Neural cell (in vitro differentiated cells): ENCODE measurements around the gene LRIG1. TPM values are rescaled to one million over a fixed set of nuclear protein-coding genes. Genes with fewer than 3 reads are reported as not detected.

Experiments
- H2AFZ ChIP-seq: fragments of 200-600, 300-800 bp; sonication (generic), shearing (Covaris generic); 2 replicates; pipeline ENCODE4 v1.6.0; 2014; ENCODE audit warnings: low read depth, mild to moderate bottlenecking, antibody characterized with exemption, low read length, moderate library complexity
- H3F3A ChIP-seq: fragments of 200-600 bp; shearing (Covaris generic); 2 replicates; pipeline ENCODE4 v1.6.1; 2016; ENCODE audit warnings: mild to moderate bottlenecking, moderate library complexity, mixed read lengths, antibody characterized with exemption, low read length; ENCODE audit not compliant: insufficient read depth, poor library complexity, severe bottlenecking
- H3K27ac ChIP-seq: fragments of 200-600, 300-800 bp; sonication (generic), shearing (Covaris generic); 2 replicates; pipeline ENCODE4 v1.5.1; 2014; ENCODE audit warnings: mild to moderate bottlenecking, low read length, moderate library complexity
- H3K27me3 ChIP-seq: fragments of 300-800, 200-600 bp; sonication (generic), shearing (Covaris generic); 2 replicates; pipeline ENCODE4 v1.6.0; 2014; ENCODE audit warnings: mild to moderate bottlenecking, low read depth, low read length, moderate library complexity; ENCODE audit not compliant: insufficient read depth
- H3K36me3 ChIP-seq: fragments of 300-800, 200-600 bp; sonication (generic), shearing (Covaris generic); 2 replicates; pipeline ENCODE4 v1.5.1; 2014; ENCODE audit warnings: mild to moderate bottlenecking, antibody characterized with exemption, low read length, moderate library complexity; ENCODE audit not compliant: insufficient read depth
- H3K4me2 ChIP-seq: fragments of 300-800, 200-600 bp; sonication (generic), shearing (Covaris generic); 2 replicates; pipeline ENCODE4 v1.6.0; 2014; ENCODE audit warnings: mild to moderate bottlenecking, low read length
- H3K4me3 ChIP-seq: fragments of 300-800, 200-600 bp; sonication (generic), shearing (Covaris generic); 2 replicates; pipeline ENCODE4 v1.5.1; 2014; ENCODE audit warnings: mild to moderate bottlenecking, low read length, moderate library complexity
- H3K79me2 ChIP-seq: fragments of 200-600 bp; shearing (Covaris generic); replicated peaks from 2 replicates; pipeline ENCODE4 v1.6.0; 2014; ENCODE audit warnings: mild to moderate bottlenecking, low read length, moderate library complexity; ENCODE audit not compliant: insufficient read depth
- H3K9ac ChIP-seq: fragments of 300-800, 200-600 bp; sonication (generic), shearing (Covaris generic); 2 replicates; pipeline ENCODE4 v1.6.1; 2016; ENCODE audit warnings: mild to moderate bottlenecking, low read length, mixed read lengths
- H3K9me2 ChIP-seq: fragments of 200-600 bp; shearing (Covaris generic); 2 replicates; pipeline ENCODE4 v1.6.1; 2016; ENCODE audit warnings: mild to moderate bottlenecking, low read length, mixed read lengths; ENCODE audit not compliant: insufficient read depth
- H3K9me3 ChIP-seq: fragments of 200-600, 300-800 bp; sonication (generic), shearing (Covaris generic); 2 replicates; pipeline ENCODE4 v1.6.1; 2016; ENCODE audit warnings: mild to moderate bottlenecking, mixed run types, low read length, moderate library complexity, mixed read lengths
- H4K20me1 ChIP-seq: fragments of 200-600 bp; shearing (Covaris generic); 2 replicates; pipeline ENCODE4 v1.6.1; 2016; ENCODE audit warnings: mild to moderate bottlenecking, mixed run types; ENCODE audit not compliant: insufficient read depth
- EP300 ChIP-seq: fragments of 450-650 bp; conservative IDR thresholded peaks from 2 replicates; pipeline ENCODE4 v1.6.1; 2014; ENCODE audit warnings: antibody characterized with exemption, mild to moderate bottlenecking, moderate library complexity; ENCODE audit not compliant: poor library complexity, severe bottlenecking
- EZH2 ChIP-seq: fragments of 200-600, 300-800 bp; shearing (Covaris generic), sonication (generic); IDR thresholded peaks from 2 replicates; pipeline ENCODE4 v1.6.1; 2014; ENCODE audit warnings: antibody characterized with exemption, low read length, borderline replicate concordance, mild to moderate bottlenecking; ENCODE audit not compliant: insufficient read depth, poor library complexity, severe bottlenecking
- MXI1 ChIP-seq: fragments of 450-650 bp; conservative IDR thresholded peaks from 2 replicates; pipeline ENCODE4 v1.6.1; 2014; ENCODE audit warnings: antibody characterized with exemption, mild to moderate bottlenecking; ENCODE audit not compliant: poor library complexity, severe bottlenecking
- POLR2AphosphoS5 ChIP-seq: IDR thresholded peaks from 2 replicates; pipeline ENCODE4 v1.6.1; 2012
- RAD21 ChIP-seq: fragments of 450-650 bp; conservative IDR thresholded peaks from 2 replicates; pipeline ENCODE4 v1.6.1; 2014; ENCODE audit warnings: antibody characterized with exemption, mild to moderate bottlenecking, moderate library complexity
- SMC3 ChIP-seq: fragments of 450-650 bp; conservative IDR thresholded peaks from 2 replicates; pipeline ENCODE4 v1.6.1; 2014; ENCODE audit warnings: antibody characterized with exemption, mild to moderate bottlenecking, moderate library complexity; ENCODE audit not compliant: poor library complexity
- TAF1 ChIP-seq: IDR thresholded peaks from 2 replicates; pipeline ENCODE4 v1.6.1; 2012; ENCODE audit warnings: low read depth
- polyA plus RNA-seq: library from polyadenylated mRNA; depleted of rRNA; stranded (reverse); fragments of >200 nt; gene quantifications from 2 replicates; pipeline ENCODE4 v1.2.3, GENCODE V29; 2014
- TF ChIP-seq, protein P1 (sequence below): IDR thresholded peaks from 2 replicates; pipeline ENCODE4 v1.6.1; 2012; ENCODE audit warnings: borderline replicate concordance
- TF ChIP-seq, protein P2 (sequence below): fragments of 450-650 bp; IDR thresholded peaks from 2 replicates; pipeline ENCODE4 v1.5.1; 2014; ENCODE audit warnings: antibody characterized with exemption, mild to moderate bottlenecking, moderate library complexity; ENCODE audit not compliant: poor library complexity, severe bottlenecking

The LRIG1 gene
- polyA plus RNA-seq, 1 donor from 2014 or later = 7.1 TPM

DNA sequence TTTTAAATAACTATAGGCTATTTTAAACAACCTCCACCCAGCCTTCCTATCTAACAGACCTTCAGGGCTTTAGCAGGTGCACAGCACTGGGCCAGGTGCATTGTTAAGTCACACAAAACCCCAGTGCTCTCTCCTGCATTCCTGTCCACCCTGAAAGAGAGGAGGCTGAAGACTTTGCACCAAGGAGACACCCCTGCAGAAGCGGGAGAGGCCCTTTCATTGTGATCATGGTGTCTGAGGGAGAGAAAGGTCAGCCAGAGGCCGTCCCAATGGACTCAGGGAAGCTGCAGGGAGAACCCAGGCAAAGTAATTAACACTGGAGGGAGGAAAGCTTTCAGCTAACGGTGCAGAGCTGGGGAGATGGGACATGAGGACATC is 5.2 kb downstream of the LRIG1 start:
- no peaks in the 10 kb centered on the region for H3K9me3 ChIP-seq
- no peaks in the 10 kb centered on the region for H3K9me2 ChIP-seq
- no peaks in the 10 kb centered on the region for H4K20me1 ChIP-seq
- H3F3A ChIP-seq = no peaks in the 10 kb centered on the region
- H3K4me3 ChIP-seq = no peak overlapping the region
- peaks cover 27% of the 10 kb centered on the region for H3K27me3 ChIP-seq
- H3K4me2 ChIP-seq = no peak overlapping the region
- H3K36me3 ChIP-seq = no peaks in the 10 kb centered on the region
- H3K79me2 ChIP-seq = peaks cover 88% of the 10 kb centered on the region
- no peak overlapping the region for H3K27ac ChIP-seq
- TF ChIP-seq SMC3 (no peak), POLR2AphosphoS5 (no peak), EP300 (no peak), TAF1 (no peak), MXI1 (no peak), EZH2 (no peak), RAD21 (no peak)
- TF ChIP-seq, protein P1, sequence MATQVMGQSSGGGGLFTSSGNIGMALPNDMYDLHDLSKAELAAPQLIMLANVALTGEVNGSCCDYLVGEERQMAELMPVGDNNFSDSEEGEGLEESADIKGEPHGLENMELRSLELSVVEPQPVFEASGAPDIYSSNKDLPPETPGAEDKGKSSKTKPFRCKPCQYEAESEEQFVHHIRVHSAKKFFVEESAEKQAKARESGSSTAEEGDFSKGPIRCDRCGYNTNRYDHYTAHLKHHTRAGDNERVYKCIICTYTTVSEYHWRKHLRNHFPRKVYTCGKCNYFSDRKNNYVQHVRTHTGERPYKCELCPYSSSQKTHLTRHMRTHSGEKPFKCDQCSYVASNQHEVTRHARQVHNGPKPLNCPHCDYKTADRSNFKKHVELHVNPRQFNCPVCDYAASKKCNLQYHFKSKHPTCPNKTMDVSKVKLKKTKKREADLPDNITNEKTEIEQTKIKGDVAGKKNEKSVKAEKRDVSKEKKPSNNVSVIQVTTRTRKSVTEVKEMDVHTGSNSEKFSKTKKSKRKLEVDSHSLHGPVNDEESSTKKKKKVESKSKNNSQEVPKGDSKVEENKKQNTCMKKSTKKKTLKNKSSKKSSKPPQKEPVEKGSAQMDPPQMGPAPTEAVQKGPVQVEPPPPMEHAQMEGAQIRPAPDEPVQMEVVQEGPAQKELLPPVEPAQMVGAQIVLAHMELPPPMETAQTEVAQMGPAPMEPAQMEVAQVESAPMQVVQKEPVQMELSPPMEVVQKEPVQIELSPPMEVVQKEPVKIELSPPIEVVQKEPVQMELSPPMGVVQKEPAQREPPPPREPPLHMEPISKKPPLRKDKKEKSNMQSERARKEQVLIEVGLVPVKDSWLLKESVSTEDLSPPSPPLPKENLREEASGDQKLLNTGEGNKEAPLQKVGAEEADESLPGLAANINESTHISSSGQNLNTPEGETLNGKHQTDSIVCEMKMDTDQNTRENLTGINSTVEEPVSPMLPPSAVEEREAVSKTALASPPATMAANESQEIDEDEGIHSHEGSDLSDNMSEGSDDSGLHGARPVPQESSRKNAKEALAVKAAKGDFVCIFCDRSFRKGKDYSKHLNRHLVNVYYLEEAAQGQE = no peak
- TF ChIP-seq, protein P2, sequence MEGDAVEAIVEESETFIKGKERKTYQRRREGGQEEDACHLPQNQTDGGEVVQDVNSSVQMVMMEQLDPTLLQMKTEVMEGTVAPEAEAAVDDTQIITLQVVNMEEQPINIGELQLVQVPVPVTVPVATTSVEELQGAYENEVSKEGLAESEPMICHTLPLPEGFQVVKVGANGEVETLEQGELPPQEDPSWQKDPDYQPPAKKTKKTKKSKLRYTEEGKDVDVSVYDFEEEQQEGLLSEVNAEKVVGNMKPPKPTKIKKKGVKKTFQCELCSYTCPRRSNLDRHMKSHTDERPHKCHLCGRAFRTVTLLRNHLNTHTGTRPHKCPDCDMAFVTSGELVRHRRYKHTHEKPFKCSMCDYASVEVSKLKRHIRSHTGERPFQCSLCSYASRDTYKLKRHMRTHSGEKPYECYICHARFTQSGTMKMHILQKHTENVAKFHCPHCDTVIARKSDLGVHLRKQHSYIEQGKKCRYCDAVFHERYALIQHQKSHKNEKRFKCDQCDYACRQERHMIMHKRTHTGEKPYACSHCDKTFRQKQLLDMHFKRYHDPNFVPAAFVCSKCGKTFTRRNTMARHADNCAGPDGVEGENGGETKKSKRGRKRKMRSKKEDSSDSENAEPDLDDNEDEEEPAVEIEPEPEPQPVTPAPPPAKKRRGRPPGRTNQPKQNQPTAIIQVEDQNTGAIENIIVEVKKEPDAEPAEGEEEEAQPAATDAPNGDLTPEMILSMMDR = no peak
- H3K9ac ChIP-seq = no peak overlapping the region
- H2AFZ ChIP-seq = no peak overlapping the region

DNA sequence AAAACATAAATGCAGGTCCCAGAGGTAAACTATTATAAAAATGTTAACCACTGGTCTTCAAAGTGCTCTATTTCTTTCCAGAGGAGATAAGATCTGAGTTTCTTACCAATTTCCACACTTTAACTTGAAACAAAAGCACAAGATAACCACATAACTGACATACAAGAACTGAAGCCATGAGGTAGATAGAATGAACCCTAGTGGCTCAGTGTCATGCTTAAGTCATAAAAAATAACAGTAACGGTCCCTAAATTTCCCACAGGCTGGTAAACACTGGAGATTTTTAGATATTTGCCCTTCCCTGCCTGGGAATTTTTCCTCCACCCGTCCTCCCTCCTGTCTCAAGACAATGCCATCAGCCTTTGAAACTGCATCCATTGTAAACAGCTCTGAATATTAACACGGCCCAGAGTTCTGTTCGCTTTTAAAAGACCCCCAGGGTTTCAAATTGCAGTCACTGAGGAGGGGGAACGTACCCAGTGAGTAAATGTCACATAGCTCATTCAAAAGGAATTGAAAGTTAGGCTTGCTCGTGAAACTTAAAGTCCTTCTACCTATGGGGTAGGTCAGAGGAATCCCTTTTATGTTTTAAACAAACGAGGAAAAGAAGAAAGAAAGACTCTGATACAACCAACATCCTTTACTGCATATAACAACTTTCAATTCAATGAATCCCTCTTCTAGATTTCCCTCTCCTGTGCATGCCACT is 5.7 kb downstream of the LRIG1 start:
- no peaks in the 10 kb centered on the region for H3K9me3 ChIP-seq
- peaks cover 91% of the 10 kb centered on the region for H3K79me2 ChIP-seq
- no peak overlapping the region for H3K4me3 ChIP-seq
- no peaks in the 10 kb centered on the region for H3K9me2 ChIP-seq
- H3K36me3 ChIP-seq = no peaks in the 10 kb centered on the region
- no peaks in the 10 kb centered on the region for H3F3A ChIP-seq
- no peak overlapping the region for H3K9ac ChIP-seq
- no peak overlapping the region for H2AFZ ChIP-seq
- H4K20me1 ChIP-seq = no peaks in the 10 kb centered on the region
- TF ChIP-seq POLR2AphosphoS5 (no peak), EP300 (no peak), MXI1 (no peak), RAD21 (no peak), SMC3 (no peak), TAF1 (no peak), EZH2 (no peak)
- TF ChIP-seq, protein P2 = no peak
- TF ChIP-seq, protein P1 = no peak
- peaks cover 27% of the 10 kb centered on the region for H3K27me3 ChIP-seq
- no peak overlapping the region for H3K27ac ChIP-seq
- no peak overlapping the region for H3K4me2 ChIP-seq
